ENCODE results near the gene PXT1. TPM values are rescaled to one million over a fixed set of nuclear protein-coding genes. Genes with fewer than 3 reads are reported as not detected.

PXT1 gene
- total RNA-seq, 1 donor from 2014 or later = not detected

- Histone ChIP-seq H3K9me3 (no peaks in the 10 kb centered on the region), H3K36me3 (no peaks in the 10 kb centered on the region), H3K27me3 (no peaks in the 10 kb centered on the region), H3K4me3 (no peak overlapping the region), H3K4me1 (peaks cover 0 to 27% of the 10 kb centered on the region in 2 donors), H3K27ac (no peak overlapping the region)
- intact Hi-C loops (cut with DNase I) = loop anchor here (5.0 kb wide), 3 partner anchors 164 to 334 kb away; partner anchors contain the start of genes BRPF3 and MAPK14
- DNase-seq (ENCODE audit: low spot score in 2 of 2) = no peak
- TF ChIP-seq CTCF (IDR thresholded peaks at IDR 0.05) = no peak
Observed at GRCh38 chr6:36361071-36361470, 81.6 kb downstream of the PXT1 start.

- Histone ChIP-seq H3K27ac (peak overlapping the region; percentile 49 to 59), H3K27me3 (no peaks in the 10 kb centered on the region), H3K4me1 (peaks cover 0 to 27% of the 10 kb centered on the region in 2 donors), H3K36me3 (no peaks in the 10 kb centered on the region), H3K4me3 (no peak overlapping the region), H3K9me3 (no peaks in the 10 kb centered on the region)
- DNase-seq (ENCODE audit: low spot score in 2 of 2) = peak in 1 of 2 donors; percentile 88
- TF ChIP-seq CTCF (IDR thresholded peaks at IDR 0.05) = peak; percentile 83 to 93 (median 91)
- intact Hi-C loops (cut with DNase I) = loop anchor here (1.0 to 5.0 kb wide), 5 partner anchors 19 to 333 kb away; partner anchors contain the start of genes BRPF3 and MAPK14
Observed at GRCh38 chr6:36360241-36361054, 82.2 kb downstream of the PXT1 start.

DNA sequence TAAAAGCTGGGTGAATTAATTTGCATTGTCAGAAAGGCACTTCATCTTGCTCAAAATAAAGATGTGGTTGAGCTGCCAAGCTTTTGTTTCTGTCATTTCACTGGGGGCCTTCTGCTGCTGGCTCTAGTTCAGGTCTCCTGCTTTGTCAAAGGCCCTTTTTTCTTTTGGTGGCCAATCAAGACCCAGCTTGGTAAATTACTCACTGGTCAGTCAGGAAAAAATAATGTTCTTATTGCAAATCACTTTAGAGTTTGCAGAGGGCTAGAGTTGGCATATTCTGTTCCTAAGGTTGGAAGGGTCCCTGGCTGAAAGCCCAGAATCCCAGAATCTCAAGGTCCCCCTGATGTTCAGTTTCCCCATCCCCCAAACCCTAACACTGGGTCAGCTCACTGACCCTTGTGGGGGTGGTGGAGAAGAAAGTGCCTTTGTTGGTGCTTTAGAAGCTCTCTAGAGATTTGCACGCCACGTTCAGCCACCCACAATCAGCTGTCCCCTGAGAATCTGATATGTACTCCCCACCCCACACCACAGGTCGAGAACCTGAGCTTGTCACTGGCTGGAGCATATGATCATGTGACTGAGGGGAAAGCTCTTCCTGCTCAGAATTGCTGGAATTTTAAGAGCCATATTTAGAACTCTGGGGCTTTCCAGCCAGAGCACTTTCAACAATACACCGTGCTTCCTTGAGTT is 84.3 kb downstream of the PXT1 start:
- H3K4me3 ChIP-seq = no peak overlapping the region
- no peaks in the 10 kb centered on the region for H3K9me3 ChIP-seq
- intact Hi-C loops (cut with DNase I) = no loop called here
- no peak for TF ChIP-seq CTCF (IDR thresholded peaks at IDR 0.05)
- H3K27ac ChIP-seq = peak overlapping the region; percentile 59 to 81
- peak in 1 of 2 donors; percentile 79 for DNase-seq (ENCODE audit: low spot score in 2 of 2)
- no peaks in the 10 kb centered on the region for H3K27me3 ChIP-seq
- no peaks in the 10 kb centered on the region for H3K36me3 ChIP-seq
- H3K4me1 ChIP-seq = peaks cover 0 to 27% of the 10 kb centered on the region in 2 donors

DNA sequence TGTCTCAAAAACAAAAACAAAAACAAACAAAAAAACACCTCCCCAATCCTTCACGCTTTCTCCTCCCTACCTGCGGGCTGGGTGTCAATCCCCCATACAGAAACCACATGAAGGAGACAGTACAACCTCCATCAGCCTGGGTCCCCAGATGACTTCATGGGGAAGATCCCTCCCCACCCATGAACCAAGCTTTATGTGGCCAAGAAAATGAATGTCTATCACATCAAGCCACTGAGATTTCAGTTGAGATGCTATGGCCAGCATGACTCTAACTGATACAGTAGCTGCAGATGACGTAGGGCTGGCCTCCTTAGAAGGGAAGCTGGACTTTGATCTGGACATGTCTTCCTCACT is 84.8 kb downstream of the PXT1 start:
- Histone ChIP-seq H3K27me3 (no peaks in the 10 kb centered on the region), H3K27ac (peak overlapping the region; percentile 59 to 81), H3K4me3 (no peak overlapping the region), H3K9me3 (no peaks in the 10 kb centered on the region), H3K36me3 (no peaks in the 10 kb centered on the region), H3K4me1 (peaks cover 0 to 27% of the 10 kb centered on the region in 2 donors)
- intact Hi-C loops (cut with DNase I) = no loop called here
- no peak for DNase-seq (ENCODE audit: low spot score in 2 of 2)
- TF ChIP-seq CTCF (IDR thresholded peaks at IDR 0.05) = no peak

DNA sequence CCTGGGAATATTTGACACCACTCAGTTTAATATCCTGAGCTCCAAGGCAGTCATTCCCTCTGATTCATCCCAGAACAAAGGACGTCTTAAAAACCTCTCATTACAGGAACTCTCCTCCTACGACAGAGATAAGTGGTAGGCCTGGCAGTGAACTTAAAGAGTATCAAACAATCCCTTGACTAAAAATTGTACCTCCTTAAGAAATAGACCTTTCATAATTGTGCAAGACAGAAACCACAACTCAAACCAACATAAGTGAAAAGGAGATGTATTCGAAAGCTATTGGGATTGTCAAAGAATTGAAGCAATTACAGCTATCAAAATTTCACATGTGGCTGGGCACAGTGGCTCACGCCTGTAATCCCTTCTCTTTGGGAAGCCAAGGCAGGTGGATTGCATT is 86.8 kb downstream of the PXT1 start:
- Histone ChIP-seq H3K27me3 (no peaks in the 10 kb centered on the region), H3K4me3 (no peak overlapping the region), H3K36me3 (no peaks in the 10 kb centered on the region), H3K27ac (no peak overlapping the region), H3K4me1 (peaks cover 0 to 34% of the 10 kb centered on the region in 2 donors), H3K9me3 (no peaks in the 10 kb centered on the region)
- no peak for TF ChIP-seq CTCF (IDR thresholded peaks at IDR 0.05)
- DNase-seq (ENCODE audit: low spot score in 2 of 2) = no peak
- intact Hi-C loops (cut with DNase I) = no loop called here
